GM12891 (cell line): ENCODE data around the gene AGXT.

Experiments
- PAX5 ChIP-seq: IDR thresholded peaks from 2 replicates; pipeline ENCODE4 v1.6.1; 2011; ENCODE audit warnings: low read length, moderate library complexity, mild to moderate bottlenecking; ENCODE audit not compliant: insufficient read depth, severe bottlenecking
- POLR2A ChIP-seq: IDR thresholded peaks from 2 replicates; pipeline ENCODE4 v1.6.1; 2011; ENCODE audit warnings: low read depth, low read length, control low read depth
- POLR2AphosphoS5 ChIP-seq: IDR thresholded peaks from 2 replicates; pipeline ENCODE4 v1.6.1; 2011; ENCODE audit warnings: low read depth, low read length, control low read depth
- SPI1 ChIP-seq: IDR thresholded peaks from 2 replicates; pipeline ENCODE4 v1.6.1; 2011; ENCODE audit warnings: low read depth, low read length, control low read depth
- TAF1 ChIP-seq: IDR thresholded peaks from 2 replicates; pipeline ENCODE4 v1.6.1; 2011; ENCODE audit warnings: low read depth, low read length, control low read depth

- TF ChIP-seq SPI1 (no peak), TAF1 (no peak), POLR2AphosphoS5 (no peak), POLR2A (no peak), PAX5 (no peak)
These were observed 9.8 kb downstream of the AGXT start for GRCh38 chr2:240878341-240878936.
